COR-L47 (cell line): ENCODE measurements around the gene CSNK2A2.

ENCODE experiments used
- DNase-seq: peaks from one replicate; lab custom pipeline; 2025; lab: John Stamatoyannopoulos, UW

The CSNK2A2 gene

GRCh38 chr16:58198803-58199411 is 1.0 kb upstream of the CSNK2A2 start:
- no peak for DNase-seq

DNA sequence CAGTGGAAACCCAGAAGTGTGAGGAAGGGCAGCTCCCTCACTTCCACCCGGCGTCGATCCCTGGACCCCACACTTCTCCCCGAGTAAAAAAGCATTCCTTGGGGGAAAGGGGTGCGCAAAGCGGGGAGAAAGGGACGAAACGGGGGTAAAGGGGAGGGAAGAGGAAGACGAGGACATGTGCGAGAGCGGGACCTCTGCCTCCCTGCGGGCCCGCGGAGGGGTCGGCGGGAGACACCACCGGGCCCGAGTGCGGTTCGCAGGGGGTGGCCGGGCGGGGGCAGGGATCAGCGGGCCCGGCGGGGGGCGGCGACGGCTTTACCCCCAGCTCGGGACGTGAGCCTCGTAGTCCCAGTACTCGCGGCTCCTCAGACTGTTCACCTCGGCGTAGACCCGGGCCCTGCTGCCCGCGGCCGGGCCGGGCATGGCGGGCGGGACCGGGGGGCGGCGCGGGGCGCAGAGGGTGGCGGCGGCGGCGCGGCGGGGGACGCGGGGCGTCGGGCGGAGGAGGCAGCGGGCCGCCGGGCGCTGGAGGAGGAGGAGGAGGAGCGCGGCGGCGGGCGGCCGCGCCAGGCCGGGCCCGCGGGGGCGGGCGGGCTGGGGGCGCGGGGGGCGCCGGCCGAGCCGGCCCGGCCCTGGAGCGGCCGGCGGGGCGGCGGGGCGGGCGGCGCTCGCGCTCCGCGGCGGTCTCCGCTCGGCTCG is 443 bp downstream of the CSNK2A2 start:
- DNase-seq: no peak

- no peak for DNase-seq
These were observed 1.0 kb downstream of the CSNK2A2 start for GRCh38 chr16:58196898-58197313.

- DNase-seq: no peak
These were observed 2.1 kb downstream of the CSNK2A2 start for GRCh38 chr16:58195771-58196170.

GRCh38 chr16:58195344-58195743 is 2.6 kb downstream of the CSNK2A2 start:
- no peak for DNase-seq

- DNase-seq: no peak
These were observed 3.1 kb downstream of the CSNK2A2 start for GRCh38 chr16:58194790-58195189.

DNA sequence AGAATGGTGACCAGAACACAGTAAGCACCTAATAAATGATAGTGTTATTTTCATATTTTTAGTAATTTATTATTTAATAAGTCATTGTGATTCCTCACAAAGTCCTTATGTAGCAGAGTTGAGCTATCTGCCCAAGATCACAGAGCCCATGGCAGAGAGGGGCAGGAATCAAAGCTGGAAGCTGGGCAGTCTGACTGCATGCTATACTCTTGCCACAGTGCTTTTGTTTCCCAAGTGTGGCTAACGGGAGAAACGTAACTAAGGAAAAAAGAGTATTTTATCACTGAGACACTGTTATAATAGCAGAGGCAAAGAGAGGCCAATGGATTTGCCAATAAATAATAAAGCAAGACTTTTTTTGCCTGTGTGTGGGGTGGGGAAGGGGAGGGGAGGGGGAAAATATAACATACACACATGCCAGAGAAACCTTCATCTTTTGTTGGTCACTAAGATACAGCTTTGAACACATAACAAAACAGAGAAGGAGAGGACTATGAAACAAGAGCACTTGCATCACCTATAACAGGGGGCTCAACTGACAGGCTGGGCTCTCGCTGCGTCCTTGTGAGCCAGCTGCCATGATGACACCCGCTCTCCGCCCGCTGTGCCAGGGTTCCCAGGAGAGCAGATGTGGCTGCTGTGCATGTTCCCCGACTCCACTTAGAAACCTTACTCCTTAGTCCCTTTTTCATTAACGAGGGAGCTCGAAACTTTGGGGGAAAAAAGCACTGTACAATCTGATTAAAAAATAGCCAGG is 10.1 kb downstream of the CSNK2A2 start:
- DNase-seq: no peak

- no peak for DNase-seq
These were observed 10.8 kb downstream of the CSNK2A2 start for GRCh38 chr16:58187092-58187491.

DNA sequence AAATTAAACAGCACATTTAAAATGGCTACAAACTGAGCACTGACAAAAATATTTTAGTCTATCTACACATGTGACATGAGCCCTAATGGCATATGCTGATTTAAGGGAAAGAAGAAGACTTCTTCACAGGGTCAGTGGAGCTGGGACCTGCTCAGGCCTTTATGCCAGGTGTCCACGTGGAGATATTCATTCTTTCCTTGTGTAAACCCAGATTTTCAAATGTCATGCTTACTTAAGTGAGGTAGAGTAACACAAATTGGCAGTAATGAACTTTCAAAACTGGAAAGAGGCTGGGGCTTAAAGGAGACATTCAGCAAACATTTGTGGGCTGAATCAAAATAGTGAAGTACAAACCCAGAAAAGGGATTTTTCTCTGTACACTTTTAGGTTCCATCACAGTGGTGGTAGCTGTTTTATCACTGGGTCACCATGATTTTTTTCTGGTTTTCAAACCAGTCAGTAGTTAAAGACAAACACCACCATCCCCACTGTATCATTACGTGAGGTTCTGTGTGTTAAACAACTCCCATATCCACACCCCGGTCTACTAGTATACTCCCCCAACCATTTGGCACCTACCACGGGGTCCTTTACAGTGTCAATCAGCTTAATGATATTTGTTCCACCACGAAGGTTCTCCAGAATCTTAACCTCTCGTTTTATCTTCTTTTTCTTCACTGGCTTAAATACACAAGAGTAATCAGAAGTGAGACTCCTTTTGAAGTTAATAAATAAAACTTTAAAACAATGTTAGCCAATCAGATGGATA is 11.5 kb downstream of the CSNK2A2 start:
- no peak for DNase-seq

GRCh38 chr16:58177353-58177710 is 20.6 kb downstream of the CSNK2A2 start:
- no peak for DNase-seq

GRCh38 chr16:58176608-58177352 is 21.1 kb downstream of the CSNK2A2 start:
- no peak for DNase-seq

- DNase-seq: no peak
These were observed 27.7 kb downstream of the CSNK2A2 start for GRCh38 chr16:58170223-58170622.

DNA sequence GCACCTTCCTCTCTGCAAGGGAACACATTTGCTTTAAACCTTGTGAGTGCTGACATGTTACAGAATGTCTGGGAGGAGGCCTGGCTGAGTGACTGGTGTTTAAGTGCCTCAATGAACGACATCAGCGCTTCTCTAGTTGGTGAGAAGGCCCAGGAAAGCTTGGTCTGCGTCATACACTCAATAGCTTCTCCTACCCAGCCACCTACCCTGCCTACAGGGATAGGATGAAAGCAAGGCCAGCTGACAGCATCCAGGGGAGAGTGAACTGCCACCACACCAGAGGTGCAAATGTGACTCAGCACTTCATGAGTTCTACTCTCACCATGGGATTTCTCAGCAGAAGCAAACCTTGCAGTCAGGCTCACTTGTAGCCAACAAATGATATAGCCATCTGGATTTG is 37.1 kb downstream of the CSNK2A2 start:
- DNase-seq: no peak

- no peak for DNase-seq
These were observed 39.2 kb downstream of the CSNK2A2 start for GRCh38 chr16:58158725-58159124.

GRCh38 chr16:58157951-58158540 is 39.9 kb downstream of the CSNK2A2 start:
- DNase-seq: no peak

DNA sequence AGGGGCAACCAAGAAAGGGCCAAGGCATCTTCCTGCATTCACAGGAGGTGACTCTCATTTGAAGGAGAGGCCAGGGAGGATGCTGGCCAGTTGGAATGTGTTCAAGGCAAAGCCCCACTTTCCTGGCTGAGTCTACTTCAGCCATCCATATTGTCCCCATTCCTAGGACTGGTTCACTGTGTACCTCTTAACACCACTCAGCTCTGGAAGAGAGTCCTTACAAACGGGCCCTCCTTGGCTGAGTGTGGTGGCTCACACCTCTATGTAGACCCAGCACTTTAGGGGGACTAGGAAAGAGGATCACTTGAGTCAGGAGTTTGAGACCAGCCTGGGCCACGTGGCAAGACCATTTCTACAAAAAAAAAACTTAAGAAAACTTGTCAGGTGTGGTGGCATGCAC is 40.7 kb downstream of the CSNK2A2 start:
- no peak for DNase-seq

- DNase-seq: no peak
These were observed 42.1 kb downstream of the CSNK2A2 start for GRCh38 chr16:58155839-58156238.

GRCh38 chr16:58154345-58154744 is 43.6 kb downstream of the CSNK2A2 start:
- no peak for DNase-seq

DNA sequence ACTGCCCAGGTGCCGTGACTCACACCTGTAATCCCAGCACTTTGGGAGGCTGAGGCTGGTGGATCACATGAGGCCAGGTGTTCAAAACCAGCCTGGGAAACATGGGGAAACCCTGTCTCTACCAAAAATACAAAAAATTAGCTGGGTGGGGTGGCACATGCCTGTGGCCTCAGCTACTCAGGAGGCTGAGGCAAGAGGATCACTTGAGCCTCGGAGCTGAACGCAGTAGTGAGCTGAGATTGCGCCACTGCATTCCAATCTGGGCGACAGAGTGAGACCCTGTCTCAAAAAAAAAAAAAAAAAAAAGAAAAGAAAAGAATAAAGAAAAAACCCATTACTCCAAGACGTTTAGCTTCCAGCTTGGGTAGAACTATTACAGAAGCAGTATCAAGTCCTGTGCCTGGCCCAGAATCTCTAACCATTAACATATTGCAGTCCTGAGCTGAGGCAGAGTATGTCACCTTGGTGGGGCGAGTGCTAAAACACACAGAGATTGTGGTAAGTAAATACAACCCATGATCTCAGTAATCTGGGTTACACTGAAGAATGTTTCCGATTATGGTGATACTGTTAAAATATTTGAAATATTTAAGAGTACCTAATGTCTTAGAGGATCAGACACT is 45.5 kb downstream of the CSNK2A2 start:
- no peak for DNase-seq

DNA sequence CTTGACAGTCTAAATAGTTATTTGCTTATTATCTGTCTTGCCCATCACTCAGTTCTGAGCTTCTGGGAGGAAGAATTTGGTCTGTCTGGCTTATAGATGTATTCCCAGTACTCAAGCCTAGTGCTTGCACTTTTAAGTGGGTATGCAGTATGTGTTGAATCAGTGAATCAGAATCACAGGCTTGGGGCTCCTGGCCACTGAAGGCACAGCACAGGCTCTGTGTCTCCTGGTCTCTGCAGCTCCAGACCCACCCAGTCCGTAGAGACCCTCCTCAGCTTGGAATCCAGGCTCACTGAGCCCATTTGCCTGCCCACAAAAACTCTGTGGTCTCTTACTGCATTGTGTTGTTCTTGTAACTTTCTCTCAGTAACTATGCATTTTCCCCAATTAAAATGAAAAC is 49.4 kb downstream of the CSNK2A2 start:
- DNase-seq: no peak

- no peak for DNase-seq
These were observed 49.8 kb downstream of the CSNK2A2 start for GRCh38 chr16:58148099-58148498.
